Measurements from ENCODE around the gene SMG9.
"Not testable (repeated sequence)": the region's sequence is repeated elsewhere in the genome, so short reads cannot be mapped to it uniquely, and the experiment has no call there.

The SMG9 gene

DNA sequence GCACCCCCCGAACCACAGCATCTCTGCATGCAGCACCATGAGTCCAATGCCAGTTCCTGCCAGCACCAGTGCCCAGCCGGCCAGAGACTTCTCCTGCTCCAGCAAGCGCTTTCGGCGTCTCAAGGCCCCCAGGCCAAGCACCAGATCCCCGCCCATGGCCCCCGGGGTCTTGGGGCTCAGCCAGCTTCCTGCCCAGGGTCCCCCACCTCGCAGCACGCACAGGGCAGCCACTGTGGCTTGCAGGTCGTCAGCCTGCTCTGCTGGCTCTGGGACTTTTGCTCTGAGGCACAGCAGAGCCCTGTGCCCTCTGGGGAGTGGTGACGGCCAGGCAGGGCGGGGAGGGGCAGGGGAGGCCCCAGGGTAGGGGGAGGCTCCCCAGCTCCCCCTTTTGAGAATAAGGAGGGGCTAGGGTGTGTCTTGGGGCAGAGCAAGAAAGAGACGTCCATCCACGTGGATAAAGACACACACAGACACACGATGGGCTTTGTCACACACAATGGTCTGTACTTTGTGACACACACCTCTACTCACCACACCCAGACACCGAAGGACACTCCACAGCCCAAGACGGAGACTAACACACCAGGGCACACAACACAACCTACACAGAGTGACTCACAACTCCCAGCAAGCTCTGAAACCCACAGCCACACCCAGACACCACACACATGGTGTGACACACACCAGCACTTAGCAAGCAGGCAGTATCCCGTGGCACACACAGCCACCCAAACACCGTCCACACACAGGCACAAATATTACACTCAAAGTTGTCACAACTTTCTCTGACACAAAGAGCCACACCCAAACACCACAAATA is 26.2 kb upstream of the SMG9 start, which contains the start of gene KCNN4:
TSS of gene KCNN4 (minus strand) at position 268 of the 820 bp plus-strand sequence. CDS start at position 156, 112 bp downstream.
- DNase-seq (ENCODE audit: low spot score) = peak; percentile 88

DNA sequence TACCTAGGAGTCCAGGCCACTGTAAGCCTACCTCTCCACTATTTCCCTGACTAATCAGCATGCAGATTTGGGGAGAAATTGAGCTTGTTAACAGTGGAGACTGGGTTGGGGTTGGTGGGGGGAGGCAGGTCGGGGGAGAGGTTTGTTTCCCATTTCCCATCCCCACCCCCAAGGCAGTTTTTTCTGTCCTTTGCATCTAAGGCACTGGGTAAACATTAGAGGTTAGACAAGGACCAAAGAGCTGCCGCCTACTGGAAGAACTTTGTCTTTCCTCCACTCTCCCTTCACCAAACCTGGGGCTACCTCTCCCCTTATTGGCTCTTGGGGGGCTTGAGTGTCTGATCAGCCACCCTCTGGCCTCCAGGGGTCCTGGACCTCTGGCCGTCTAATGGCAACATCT is 25.1 kb upstream of the SMG9 start:
- DNase-seq (ENCODE audit: low spot score) = no peak

DNA sequence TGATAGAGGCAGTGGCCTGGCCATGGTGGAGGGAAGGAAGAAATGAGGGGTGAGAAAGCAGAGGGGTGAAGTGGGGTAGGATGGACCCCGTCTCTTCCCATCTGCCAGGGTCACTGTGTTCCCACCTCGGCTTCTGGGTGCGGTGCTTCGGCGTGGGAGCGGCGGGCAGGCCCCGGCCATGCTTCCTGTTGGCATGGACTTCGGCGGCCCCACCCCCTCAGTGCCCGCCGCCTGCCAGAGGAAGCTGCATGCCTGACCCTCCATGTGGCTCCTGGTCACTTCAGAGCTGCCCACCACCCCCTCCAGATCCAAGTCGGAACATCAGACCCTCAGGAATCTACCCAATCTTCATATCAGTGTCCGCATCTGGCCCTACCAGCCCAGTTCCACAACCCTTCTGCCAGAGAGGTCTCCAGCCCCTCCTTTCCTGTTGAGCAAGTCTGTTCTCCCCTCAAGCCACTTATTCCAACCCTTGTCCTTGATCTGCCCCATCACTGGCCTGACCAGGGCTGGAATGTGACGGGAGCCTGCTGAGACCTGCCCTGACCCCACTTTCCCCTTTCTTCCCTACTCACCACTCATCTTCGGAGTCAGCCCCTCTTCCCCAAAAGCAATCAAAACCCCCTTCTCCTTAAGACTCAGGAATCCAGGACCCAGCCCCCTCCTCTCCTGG is 24.5 kb upstream of the SMG9 start:
- no peak for DNase-seq (ENCODE audit: low spot score)

DNA sequence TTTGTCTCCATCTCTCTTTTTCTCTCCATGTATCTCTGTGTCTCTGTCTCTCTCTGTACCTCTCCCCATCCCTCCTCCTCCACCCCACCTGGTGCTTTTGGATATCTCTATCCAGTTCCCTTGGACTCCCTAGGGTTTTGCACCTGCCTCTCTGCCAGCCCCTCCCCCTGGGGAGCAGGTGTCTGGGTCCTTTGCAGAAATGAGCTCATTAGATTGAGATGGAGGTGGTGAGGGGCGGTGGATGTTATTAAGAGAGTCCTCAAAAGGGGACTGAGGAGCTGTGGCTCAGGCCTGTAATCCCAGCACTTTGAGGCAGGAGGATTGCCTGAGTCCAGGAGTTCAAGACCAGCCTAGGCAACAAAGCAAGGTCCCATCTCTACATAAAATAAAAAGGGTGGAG is 23.9 kb upstream of the SMG9 start:
- DNase-seq (ENCODE audit: low spot score) = no peak

DNA sequence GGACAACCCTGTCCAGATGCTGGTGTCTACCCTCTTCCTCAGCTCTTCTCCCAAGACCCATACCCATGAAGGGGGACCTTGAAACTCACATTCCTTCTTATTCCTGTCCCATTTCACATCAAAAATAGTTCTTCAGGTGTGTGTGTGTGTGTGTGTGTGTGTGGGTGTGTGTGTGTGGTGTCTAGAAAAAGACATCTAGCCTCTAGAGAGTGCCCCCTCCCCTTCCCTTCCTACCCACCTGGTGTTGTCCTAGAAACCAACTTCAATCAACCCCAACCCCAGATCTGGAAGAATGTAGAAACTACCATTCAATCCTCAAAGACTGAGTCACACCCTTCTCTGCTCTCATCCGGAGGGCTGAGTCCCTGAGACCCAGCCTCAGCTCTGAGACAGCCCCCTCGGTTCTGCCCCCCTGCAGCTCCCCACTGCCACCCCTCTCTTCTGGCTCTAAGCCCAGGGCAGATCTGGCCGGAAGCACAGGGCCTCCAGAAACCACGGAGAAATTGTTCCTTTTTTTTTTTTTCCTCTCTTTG is 22.5 kb upstream of the SMG9 start:
- DNase-seq (ENCODE audit: low spot score) = peak; percentile 76

DNA sequence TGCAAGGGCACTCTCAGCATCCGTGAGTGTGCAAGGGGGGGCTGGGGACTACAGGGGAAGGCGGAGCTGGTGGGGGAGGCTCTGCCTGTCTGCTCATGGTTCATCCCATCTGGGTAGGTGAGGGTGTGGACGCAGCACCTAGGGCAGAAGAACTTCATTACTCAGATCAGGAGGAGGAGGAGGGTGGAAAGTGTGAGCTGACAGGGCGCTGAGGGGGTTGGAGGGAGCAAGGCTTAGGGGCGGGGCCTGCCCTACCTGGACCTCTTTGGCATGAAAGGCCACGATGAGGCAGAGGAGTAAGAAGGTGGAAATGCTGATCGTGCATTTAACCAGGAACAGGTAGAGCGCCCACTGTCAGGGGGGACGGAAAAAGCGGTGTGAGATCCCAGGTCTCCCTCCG is 21.5 kb upstream of the SMG9 start:
- peak; percentile 35 for DNase-seq (ENCODE audit: low spot score)

DNA sequence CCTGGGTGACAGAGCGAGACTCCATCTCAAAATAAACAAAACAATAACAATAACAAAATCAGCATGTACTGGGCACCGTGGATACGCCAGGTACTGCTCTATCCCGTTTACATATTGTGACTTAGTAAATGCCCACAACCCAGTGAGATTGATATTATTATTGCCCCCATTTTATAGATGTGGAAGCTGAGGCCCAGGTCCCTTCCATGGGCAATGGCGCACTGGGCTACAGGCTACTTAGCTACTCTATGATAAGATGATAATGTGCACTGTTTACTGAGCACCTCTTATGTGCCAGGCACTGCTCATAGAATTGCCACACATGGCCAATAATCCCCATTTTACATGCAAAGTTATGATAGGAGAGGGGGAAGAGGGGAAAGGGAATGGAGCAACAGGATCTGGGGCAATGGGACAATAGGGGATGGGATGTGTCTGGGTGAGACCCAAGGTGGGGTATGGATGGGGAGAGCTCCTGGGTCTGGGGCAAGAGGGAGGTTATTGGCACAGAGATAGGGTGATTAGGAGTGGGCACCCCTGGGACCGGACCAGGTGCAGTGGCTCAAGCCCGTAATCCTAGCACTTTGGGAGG is 20.6 kb upstream of the SMG9 start:
- no peak for DNase-seq (ENCODE audit: low spot score)

DNA sequence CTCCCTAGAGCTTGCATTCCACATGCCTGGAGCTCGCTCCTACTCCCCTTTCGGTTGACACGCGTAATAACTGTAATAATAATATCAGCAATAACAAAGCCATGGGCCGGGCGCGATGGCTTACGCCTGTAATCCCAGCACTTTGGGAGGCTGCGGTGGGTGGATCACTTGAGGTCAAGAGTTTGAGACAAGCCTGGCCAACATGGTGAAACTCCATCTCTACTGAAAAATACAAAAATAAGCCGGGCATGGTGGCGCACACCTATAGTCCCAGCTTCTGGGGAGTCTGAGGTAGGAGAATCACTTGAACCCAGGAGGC is 20.1 kb upstream of the SMG9 start:
- DNase-seq (ENCODE audit: low spot score) = not testable (repeated sequence)

DNA sequence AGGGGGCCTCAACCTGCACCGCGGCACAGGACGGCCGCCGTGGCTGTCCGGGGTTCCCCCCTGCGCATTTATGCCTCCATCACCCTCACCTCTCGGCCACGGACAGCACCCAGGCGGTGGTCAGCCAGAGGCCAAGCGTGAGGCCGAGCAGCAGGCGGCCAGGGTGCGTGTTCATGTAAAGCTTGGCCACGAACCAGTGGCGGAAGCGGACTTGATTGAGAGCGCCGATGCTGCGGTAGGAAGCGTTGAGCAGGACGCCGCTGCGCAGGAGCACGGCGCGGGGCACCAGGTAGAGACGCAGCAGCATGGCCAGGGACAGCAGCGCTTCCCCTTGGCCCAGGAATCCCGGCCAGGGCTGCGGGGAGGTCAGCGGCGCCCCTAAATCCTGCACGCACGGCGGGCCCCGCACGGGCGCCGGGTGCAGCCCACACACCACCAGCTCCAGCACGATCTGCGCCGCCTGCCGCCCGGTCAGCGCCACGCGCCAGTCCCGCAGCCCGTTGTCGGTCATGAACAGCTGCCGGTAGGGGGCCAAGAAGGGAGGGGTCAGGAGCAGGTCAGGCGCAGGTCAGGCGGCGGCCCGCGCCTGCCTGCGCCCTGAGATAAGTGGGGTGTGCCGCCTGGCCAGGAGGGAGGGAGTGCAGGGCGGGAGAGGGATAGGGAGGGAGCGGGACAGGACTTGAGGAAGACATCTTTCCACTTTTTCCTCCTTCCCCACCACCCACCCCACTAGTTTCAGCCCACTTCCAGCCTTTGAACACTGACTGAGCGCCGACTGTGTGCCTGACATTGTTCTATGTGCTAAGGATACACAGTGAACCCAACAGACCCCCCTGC is 19.6 kb upstream of the SMG9 start:
- DNase-seq (ENCODE audit: low spot score) = no peak

DNA sequence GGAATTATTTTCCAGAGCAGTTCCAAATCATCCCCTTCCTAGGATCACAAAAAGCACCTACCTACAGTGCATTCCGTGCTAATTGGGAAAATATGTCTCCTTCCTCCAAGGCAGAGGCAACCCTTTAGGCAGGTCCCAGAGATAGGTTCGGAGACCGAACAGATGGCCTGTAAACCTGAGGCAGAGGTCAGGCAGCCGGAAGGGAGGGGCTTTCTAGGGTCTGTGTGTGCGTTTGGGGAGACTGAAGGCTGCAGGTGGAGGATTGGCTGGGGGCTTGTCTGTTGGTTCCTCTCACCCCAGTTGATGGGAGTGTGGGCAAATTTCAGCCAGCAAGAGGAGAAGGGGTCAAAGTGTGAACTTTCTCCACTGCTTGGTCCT is 19.0 kb upstream of the SMG9 start:
- no peak for DNase-seq (ENCODE audit: low spot score)

DNA sequence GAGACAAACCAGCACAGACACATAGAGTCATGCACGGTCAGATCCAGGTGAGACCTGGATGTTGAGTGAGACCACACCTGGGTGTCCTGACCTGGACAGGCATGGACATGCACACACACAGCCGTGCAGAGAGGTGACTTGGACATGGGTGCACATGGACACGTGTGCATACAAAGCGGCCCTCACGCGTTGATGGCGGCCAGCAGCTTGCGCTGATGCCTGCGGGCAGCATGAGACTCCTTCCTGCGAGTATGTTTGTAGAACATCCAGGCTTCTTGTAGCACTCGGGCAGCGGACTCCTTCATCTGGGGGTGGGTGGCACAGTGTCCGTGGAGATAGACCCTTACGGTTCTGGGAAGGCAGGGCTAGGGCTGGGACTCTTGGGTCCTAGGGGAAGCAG is 14.5 kb upstream of the SMG9 start:
- no peak for DNase-seq (ENCODE audit: low spot score)

DNA sequence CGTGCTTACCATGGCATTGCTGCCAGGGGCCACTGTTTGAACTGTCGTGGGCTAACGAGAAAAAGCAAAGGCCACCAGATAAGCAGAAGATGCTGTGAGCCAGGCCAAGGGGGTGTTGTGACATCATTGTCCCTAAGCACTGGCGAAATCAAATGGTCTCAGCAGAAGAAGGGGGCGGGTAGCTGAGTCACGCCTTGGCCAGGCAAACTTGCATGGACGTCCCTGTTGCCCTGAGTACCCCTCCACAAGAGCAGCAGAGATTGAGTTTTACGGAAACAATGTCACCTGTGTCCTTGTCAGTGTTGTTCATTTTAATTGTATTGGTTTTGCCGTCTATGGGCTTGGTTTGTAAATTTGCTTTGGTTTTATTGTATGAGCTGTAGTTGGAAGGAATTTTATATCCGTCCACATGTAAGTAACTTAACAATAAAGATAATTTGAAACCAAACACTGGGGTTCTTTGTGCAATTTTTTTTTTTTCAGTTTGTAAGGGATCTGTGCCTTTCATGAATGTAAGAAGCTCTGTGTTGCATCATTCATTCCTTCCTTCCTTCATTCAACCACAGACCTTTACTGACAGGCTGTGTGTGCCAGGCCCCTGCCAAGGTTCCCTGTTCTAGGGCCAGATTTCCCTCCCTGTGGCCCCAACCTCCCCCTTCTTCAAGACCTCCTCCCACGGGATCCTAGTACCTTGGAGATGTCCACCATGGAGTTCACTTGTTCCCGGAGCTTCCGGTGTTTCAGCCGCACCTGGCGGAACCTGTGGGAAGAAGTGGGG is 13.7 kb upstream of the SMG9 start:
- no peak for DNase-seq (ENCODE audit: low spot score)

DNA sequence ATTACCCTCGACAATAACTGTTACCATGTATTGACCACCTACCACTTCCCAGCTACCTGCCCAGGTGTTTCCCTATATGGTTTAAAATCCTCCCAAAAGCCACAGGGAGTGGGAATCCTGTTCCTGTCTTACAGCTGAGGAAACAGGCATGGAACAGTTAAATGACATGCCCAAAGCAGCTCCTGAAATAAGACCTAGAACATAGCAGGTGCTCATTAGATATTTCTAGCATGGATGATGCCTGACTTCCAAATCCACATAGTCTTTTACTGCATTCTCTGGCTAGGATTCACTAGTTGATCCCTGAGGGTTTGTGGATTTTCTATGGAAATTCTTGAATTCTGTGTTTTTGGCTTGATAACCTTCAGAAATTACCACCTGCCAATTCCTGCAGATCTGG is 13.1 kb upstream of the SMG9 start:
- DNase-seq (ENCODE audit: low spot score) = no peak

DNA sequence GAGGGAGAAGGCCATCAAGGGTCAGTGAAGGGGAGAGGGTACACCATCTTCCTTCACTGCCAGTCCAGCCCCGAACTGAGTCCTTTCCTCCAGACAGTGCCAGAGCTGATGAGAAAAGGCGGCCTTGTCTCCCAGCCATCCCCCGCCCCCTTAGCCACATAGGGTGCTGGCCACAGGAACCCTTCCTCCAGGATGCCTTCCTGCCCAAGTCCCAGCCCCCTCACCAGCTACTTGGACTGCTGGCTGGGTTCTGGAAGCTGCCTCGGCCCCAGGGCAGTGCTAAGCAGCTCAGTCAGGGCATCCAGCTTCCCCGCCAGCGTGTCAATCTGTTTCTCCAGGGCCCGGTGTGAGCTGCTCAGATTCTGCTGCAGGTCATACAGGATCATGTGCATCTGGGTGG is 12.6 kb upstream of the SMG9 start:
- no peak for DNase-seq (ENCODE audit: low spot score)

DNA sequence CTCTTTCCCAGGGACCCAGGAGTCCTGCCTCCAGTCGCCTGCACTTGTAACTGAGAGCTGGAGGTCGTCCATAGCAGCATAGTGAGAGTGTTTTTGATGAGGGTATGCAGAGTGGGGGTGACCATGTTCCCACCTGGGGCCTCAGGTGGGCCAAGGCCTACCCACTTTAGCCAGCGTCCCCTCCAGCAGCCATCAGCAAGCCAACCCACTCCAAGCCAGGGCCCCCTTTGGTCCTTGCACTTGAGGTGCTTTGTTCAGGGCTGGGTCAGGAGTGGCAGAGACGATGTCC is 11.9 kb upstream of the SMG9 start:
- no peak for DNase-seq (ENCODE audit: low spot score)

DNA sequence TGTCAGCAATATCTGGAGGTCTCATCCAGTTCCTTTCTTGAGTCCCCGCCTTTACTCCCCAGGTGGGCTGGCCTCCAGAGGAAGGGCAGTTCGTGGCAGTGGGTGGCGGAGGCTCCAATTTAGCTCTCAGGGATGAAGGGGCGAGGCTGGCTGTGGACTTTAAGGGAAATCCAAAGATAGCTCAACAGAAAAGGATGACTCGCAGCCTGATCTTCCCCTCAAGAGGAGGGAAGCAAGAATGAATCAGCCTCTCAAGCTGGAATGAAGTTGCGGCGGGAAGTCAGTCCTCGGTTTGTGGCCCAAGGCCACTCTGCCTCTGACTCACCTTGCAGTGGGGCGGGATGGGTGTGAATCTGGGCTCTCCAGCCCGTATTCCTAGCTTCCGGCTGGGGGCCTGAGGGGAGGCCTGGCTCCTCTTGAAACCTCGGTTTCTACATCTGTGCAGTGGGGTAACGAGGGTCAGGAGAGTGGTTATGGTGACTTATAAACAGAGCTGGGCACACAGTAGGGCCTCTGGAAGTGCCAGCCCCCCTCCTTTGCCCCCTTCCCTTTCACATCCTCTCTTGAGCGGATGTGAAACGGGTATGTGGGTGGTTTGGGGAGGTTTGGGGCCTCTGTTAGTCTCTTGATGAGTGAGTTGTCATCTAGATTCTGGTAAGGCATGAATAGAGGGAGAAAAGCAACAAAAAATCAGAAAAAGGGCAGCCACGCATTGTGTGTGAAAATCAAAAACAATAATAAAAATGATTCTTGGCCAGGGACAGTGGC is 10.5 kb upstream of the SMG9 start:
- peak; percentile 82 for DNase-seq (ENCODE audit: low spot score)

DNA sequence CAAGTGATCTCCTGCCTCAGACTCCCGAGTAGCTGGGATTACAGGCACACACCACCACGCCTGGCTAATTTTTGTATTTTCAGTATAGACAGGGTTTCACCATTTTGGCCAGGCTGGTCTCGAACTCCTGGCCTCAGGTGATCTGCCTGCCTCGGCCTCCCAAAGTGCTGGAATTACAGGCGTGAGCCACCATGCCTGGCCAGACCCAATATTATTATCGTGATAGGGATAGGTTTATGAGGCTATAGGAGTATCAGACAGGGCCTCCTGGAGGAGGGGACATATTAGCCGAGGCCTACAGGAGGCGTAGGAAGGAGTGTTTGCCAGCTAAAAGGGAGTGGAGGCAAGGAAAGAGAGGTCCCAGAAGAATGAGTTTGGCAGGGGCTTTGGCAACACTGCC is 9.9 kb upstream of the SMG9 start:
- DNase-seq (ENCODE audit: low spot score) = not testable (repeated sequence)

DNA sequence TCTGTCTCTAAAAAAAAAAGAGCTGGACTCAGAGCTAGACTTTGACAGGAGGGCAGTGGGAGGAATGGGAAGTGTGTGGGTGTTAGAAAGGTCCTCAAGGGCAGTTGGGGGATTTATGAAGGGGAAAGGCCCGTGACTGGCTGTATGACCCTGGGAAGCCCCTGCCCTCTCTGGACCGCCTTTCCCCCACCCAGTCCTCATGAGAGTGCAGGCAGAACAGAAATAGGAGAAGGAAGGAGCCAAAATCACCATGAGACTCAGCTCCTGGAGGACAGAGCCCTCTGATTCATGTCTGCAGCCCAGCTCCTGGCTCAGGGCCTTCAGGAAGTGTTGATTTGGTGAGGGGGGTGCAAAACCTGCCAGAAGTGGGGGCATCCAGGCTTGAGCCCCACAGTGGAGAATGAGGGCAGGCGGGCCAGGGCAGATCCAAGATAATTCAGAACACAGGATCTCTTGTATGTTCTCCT is 8.7 kb upstream of the SMG9 start:
- DNase-seq (ENCODE audit: low spot score) = no peak

DNA sequence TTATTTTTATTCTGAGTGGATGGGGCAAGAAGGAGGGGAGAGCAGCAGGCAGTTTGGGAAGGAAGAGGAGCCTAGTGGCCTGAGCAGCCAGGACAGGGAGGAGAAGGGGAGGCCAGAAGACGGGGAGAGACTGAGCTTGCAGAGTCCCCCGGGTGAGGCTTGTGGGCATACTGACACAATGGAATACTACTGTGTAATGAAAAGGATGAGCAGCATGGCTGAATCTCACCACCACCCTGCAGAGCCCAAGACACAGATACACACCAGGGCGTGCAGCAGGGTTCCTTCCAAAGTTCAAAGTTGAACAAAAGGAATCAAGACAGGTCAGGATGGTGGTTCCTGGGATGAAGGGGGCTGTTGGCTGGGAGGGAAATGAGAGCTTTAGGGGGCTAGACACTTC is 8.1 kb upstream of the SMG9 start:
- no peak for DNase-seq (ENCODE audit: low spot score)

DNA sequence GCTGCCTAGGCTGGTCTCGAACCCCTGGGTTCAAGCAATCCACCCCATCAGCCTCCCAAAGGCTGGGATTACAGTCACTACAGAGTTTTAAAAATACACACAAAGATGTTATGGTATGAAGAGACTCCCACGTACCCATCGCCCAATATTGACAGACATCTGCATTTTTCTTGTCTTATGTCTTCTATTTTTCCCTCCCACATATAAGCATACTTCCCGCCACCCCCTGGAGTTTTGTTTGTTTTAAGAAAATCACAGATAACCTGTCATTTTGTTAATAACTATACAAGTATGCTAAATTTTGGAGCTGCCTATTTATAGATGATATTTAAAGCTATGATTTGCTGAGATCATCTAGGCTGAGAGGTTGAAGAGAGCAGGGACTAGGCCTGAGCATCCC is 6.2 kb upstream of the SMG9 start:
- DNase-seq (ENCODE audit: low spot score) = no peak

DNA sequence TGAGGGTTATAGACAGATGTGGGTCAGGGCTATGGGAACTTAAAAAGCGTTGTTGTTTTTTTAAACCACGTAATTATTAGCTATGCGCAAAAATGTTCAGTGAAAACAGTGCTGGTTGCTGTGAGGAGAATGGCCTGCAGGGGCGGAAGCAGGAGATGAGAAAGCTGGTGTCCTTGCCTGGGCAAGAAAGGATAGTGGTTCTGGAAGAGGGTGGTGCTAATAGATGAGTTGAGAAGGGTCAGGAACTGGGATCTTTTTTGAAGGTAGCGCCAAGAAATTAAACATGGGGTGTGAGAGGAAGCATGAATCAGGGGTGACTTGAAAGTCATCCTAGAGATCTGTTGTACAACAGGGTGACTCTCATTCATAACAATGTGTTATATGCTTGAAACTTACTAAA is 4.8 kb upstream of the SMG9 start:
- DNase-seq (ENCODE audit: low spot score) = no peak

All from CD4-positive, alpha-beta T cell treated with Interleukin-2 at 100 ng/mL for 4 hours (primary cell).